ENCODE data around the gene TOMM5.

TOMM5 gene

GRCh38 chr9:37592108-37592951 is at the start of gene TOMM5:
Gene TOMM5, minus strand, starts transcription at chr9:37592597. Its CDS starts 65 bp downstream, at chr9:37592532.
- peak; percentile 78 to 86 (median 84) for DNase-seq (ENCODE audit: low read depth in 4 of 4, low spot score in 1 of 4)

GRCh38 chr9:37641331-37641730 is 48.9 kb upstream of the TOMM5 start:
- no peak for DNase-seq (ENCODE audit: low read depth in 4 of 4, low spot score in 1 of 4)

GRCh38 chr9:37640246-37640645 is 47.8 kb upstream of the TOMM5 start:
- no peak for DNase-seq (ENCODE audit: low read depth in 4 of 4, low spot score in 1 of 4)

- DNase-seq (ENCODE audit: low read depth in 4 of 4, low spot score in 1 of 4) = no peak
Measured at GRCh38 chr9:37639841-37640240, 47.4 kb upstream of the TOMM5 start.

- no peak for DNase-seq (ENCODE audit: low read depth in 4 of 4, low spot score in 1 of 4)
Measured at GRCh38 chr9:37639109-37639762, 46.8 kb upstream of the TOMM5 start.

- no peak for DNase-seq (ENCODE audit: low read depth in 4 of 4, low spot score in 1 of 4)
Measured at GRCh38 chr9:37636511-37637448, 44.4 kb upstream of the TOMM5 start.

- no peak for DNase-seq (ENCODE audit: low read depth in 4 of 4, low spot score in 1 of 4)
Measured at GRCh38 chr9:37635808-37636207, 43.4 kb upstream of the TOMM5 start.

GRCh38 chr9:37632479-37632878 is 40.1 kb upstream of the TOMM5 start:
- DNase-seq (ENCODE audit: low read depth in 4 of 4, low spot score in 1 of 4) = no peak

GRCh38 chr9:37626708-37627292 is 34.4 kb upstream of the TOMM5 start:
- no peak for DNase-seq (ENCODE audit: low read depth in 4 of 4, low spot score in 1 of 4)

GRCh38 chr9:37625758-37626147 is 33.4 kb upstream of the TOMM5 start:
- no peak for DNase-seq (ENCODE audit: low read depth in 4 of 4, low spot score in 1 of 4)

- no peak for DNase-seq (ENCODE audit: low read depth in 4 of 4, low spot score in 1 of 4)
Measured at GRCh38 chr9:37625036-37625757, 32.8 kb upstream of the TOMM5 start.

GRCh38 chr9:37624073-37624472 is 31.7 kb upstream of the TOMM5 start:
- no peak for DNase-seq (ENCODE audit: low read depth in 4 of 4, low spot score in 1 of 4)

- no peak for DNase-seq (ENCODE audit: low read depth in 4 of 4, low spot score in 1 of 4)
Measured at GRCh38 chr9:37623267-37623666, 30.9 kb upstream of the TOMM5 start.

GRCh38 chr9:37622462-37622861 is 30.1 kb upstream of the TOMM5 start:
- no peak for DNase-seq (ENCODE audit: low read depth in 4 of 4, low spot score in 1 of 4)

- DNase-seq (ENCODE audit: low read depth in 4 of 4, low spot score in 1 of 4) = no peak
Measured at GRCh38 chr9:37621273-37622121, 29.1 kb upstream of the TOMM5 start.

- no peak for DNase-seq (ENCODE audit: low read depth in 4 of 4, low spot score in 1 of 4)
Measured at GRCh38 chr9:37620396-37620795, 28.0 kb upstream of the TOMM5 start.

GRCh38 chr9:37619806-37620205 is 27.4 kb upstream of the TOMM5 start:
- no peak for DNase-seq (ENCODE audit: low read depth in 4 of 4, low spot score in 1 of 4)

GRCh38 chr9:37618817-37619216 is 26.4 kb upstream of the TOMM5 start:
- DNase-seq (ENCODE audit: low read depth in 4 of 4, low spot score in 1 of 4) = no peak

- DNase-seq (ENCODE audit: low read depth in 4 of 4, low spot score in 1 of 4) = no peak
Measured at GRCh38 chr9:37617832-37618231, 25.4 kb upstream of the TOMM5 start.

GRCh38 chr9:37617161-37617560 is 24.8 kb upstream of the TOMM5 start:
- no peak for DNase-seq (ENCODE audit: low read depth in 4 of 4, low spot score in 1 of 4)

Data from stimulated activated CD4-positive, alpha-beta T cell treated with anti-CD3 and anti-CD28 coated beads, Interleukin-1b, Interleukin-23, amount 100 ng/mL, for 24 hours (primary cell).